Glomerular visceral epithelial cell (primary cell): ENCODE results near the gene APOL1.
"Not testable (repeated sequence)": the region's sequence is repeated elsewhere in the genome, so short reads cannot be mapped to it uniquely, and the experiment has no call there.

Experiments
- DNase-seq: peaks from one replicate; pipeline ENCODE4 v3.0.0-alpha.2; 2016; ENCODE audit errors: extremely low spot score

The APOL1 gene

GRCh38 chr22:36225333-36225922 is 27.5 kb upstream of the APOL1 start:
- DNase-seq, result no peak

GRCh38 chr22:36226189-36226588 is 26.7 kb upstream of the APOL1 start:
- DNase-seq, result no peak

GRCh38 chr22:36227396-36227795 is 25.5 kb upstream of the APOL1 start:
- DNase-seq, result no peak

- no peak for DNase-seq
Observed at GRCh38 chr22:36227806-36228205, 25.1 kb upstream of the APOL1 start.

- not testable (repeated sequence) for DNase-seq
Observed at GRCh38 chr22:36228369-36228768, 24.6 kb upstream of the APOL1 start.

- DNase-seq, result no peak
Observed at GRCh38 chr22:36228944-36229343, 24.0 kb upstream of the APOL1 start.

GRCh38 chr22:36229649-36230048 is 23.3 kb upstream of the APOL1 start:
- not testable (repeated sequence) for DNase-seq

DNA sequence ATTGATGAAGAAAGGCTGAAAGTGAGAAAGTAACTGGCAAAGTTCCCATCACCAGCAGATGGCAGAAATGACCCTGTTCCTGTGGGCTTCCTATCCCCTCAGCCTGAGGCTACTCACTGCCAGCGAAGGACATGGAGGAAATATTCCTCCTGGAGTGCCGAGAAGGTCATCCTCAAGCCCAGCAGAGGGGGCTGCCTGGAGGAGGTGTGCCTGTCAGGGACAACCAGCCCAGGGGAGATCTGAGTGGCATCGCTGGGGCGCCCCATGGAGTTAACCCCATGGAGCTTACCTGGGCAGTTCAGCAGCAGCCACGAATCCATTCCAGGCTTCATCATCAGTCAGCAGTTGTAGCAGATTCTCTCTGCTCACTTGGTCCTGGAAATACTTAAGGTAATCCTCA is 21.9 kb upstream of the APOL1 start:
- not testable (repeated sequence) for DNase-seq

- DNase-seq, result no peak
Observed at GRCh38 chr22:36232715-36233401, 20.1 kb upstream of the APOL1 start.

- DNase-seq, result no peak
Observed at GRCh38 chr22:36233796-36234195, 19.1 kb upstream of the APOL1 start.

DNA sequence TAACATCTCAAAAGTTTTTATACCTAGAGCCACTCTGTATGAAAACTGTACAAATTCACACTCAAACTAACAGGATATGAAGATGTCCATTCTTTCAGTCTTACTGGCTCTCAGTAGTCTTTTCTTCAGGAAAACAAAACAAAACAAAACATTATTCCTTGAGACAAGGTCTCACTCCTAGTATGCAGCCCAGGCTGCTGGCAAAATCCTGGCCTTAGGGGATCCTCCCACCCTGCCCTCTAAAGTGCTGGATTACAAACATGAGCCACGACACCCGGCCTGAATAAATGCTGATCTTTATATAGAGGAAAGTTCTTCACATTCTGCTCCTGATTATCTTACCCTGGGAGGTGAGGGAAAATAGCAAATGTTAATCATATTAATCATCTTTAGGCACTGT is 18.7 kb upstream of the APOL1 start:
- DNase-seq, result no peak

DNA sequence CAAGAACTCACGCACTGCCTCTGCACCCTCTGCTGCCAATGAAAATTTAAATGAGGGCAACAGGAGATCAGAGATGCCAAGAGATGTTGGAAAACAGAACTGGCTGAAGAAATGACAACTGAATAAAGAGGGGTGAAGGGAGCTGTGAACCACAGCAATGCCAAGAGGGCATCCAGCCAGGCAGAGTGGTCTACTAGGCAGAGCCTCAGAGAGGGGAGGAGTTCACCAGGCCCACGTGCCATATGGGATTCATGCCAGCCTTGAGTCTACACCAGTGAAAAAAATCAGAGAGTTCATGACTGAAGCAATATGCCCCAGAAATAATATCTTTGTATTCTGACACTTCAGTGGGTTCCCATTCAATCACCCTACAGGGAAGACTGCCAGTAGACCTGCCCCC is 18.0 kb upstream of the APOL1 start:
- DNase-seq, result no peak

GRCh38 chr22:36235585-36235984 is 17.3 kb upstream of the APOL1 start:
- DNase-seq, result no peak

DNA sequence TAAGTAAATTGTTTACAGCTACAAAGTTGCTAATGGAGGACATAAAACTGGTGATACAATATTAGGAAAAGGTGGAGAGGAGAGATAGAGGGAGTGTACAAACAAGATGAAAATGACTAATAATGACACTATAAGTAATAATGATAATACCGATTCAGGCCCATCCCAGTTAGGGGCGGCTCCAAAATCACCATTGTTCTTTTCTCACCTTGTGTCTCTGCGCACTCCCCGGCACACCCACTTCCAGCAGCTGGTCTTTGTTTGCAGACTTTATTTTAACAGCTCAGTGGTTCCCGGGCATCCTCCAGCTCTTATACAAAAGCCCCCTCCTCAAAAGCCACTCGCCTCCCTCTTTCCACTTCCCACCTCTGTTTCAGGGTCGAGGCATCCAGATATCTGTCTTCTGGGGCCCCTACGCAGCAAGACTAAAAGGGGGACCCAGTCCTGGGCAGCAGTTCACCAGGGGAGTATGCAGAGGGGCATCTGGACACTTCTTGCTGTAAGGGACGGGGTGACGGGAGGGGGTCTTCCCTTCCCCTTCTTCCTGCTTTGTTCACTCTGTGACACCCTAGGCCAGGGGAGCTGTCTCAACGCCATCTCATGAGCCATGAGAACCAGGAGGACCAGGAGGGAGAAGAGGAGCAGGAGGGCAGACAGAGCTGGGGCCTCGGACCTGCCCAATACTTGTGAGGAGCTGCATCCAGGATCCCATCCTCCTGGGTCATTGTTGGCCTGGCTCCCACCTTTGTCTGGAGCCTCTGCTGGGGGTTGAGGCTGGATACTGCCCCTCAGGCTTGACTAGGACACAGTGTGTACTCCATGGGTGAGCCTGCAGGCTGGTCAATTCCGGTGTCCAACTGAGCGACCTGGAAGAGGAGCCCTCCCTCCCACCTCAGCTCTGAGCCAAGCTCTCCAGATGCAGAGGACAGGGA is 16.3 kb upstream of the APOL1 start:
- DNase-seq, result no peak

DNA sequence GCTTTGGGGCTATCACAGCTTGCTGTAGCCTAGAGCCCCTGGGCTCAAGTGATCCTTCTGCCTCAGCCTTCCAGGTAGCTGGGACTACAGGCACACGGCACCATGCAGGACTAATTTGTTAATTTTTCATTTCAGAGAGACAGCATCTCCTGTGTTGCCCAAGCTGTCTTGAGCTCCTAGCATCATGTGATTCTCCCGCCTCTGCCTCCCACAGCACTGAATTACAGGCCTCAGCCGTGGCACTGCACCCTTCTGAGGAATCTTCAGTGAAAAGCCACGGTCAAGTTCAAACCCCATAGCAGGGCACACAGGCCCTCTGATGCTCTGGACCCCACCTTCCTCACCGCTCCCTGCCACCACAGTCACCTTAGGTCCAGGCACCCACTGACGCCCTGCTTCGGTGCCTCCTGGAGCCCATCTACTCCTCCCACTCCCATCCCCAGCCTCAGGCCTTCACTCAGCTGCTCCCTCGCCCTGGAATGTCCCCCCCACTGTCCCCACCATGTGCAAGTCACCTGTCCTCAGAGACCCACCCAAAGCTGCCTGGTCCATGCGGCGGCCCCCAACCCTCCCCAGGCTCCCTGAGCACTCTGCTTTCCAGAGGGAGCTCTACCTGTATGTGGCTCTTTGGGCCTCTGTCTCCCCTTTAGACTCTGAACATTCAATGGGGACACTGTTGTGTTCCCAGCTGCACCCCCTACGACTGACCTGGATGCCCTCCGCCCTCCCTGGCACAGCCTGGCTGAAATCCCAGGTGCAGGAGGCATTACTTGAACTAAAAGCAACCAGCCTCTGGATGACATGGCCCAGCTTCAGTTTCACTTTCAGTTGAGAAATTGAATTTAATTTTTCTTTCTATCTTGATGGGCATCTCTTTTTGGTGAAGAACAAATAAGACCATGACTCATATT is 15.2 kb upstream of the APOL1 start:
- DNase-seq, result no peak

DNA sequence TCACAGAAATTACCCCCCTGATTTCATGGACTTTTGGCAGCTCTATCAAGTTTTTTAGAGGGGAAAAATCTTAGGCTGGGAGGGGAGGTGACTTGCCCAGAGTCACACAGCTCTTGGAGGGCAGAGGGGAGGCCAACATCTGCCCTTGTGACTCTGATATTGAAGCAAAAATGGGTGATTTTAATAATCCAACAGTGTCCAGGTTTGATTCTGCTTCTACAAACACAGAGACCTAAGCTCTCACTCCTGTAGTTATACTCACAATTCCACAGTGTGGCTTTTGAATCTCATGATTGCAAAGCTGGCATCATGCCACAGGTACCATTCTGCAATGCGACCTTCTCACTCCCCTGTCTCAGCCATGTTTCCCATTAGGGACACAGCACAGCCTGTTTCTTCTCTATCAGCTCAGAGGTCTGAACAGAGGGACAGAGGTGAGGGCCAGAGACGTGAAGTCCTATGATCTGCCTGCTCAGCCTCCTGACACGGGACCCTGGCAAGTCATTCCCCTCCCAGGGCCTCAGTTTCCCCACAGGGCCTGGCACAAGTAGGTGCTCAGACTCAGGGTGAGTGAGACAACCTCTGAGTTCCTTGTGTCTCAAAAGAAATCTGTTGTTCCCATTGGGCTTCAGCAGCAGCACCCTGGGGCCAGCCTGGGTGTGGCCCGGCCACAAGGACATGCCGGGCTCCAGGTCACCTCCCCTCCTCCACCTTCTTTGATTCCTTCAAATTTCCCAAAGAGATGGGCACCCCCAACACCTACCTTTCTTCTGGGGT is 14.4 kb upstream of the APOL1 start:
- no peak for DNase-seq

- peak; percentile 33 for DNase-seq
Observed at GRCh38 chr22:36239150-36239400, 13.9 kb upstream of the APOL1 start.

GRCh38 chr22:36239401-36240171 is 13.3 kb upstream of the APOL1 start, which contains the start of gene APOL2:
Gene APOL2 (minus strand): TSS chr22:36239527. CDS start chr22:36233162, 6,365 bp downstream.
- DNase-seq, result peak; percentile 95

GRCh38 chr22:36243986-36244385 is 8.9 kb upstream of the APOL1 start:
- no peak for DNase-seq
